Cardiac fibroblast (primary cell): ENCODE results near the gene RERE.

Experiments
- DNase-seq, 2 donors: peaks; one replicate each; pipeline versions ENCODE4 v3.0.0 to v3.0.0-alpha.2; 2010; ENCODE audit warnings: low read depth in 2 of 2
- H3K4me3 ChIP-seq, 2 donors: replicated peaks in 1 of 2; 1 replicate in 1 of 2; 2 replicates in 1 of 2; pipeline ENCODE4 v1.5.1; 2011; ENCODE audit warnings: low read depth in 2 of 2, low read length in 2 of 2, mild to moderate bottlenecking in 2 of 2, moderate library complexity in 1 of 2
- TF ChIP-seq, protein P1 (sequence below): IDR thresholded peaks from one replicate; pipeline ENCODE4 v1.5.1; 2011; ENCODE audit warnings: low read depth, mild to moderate bottlenecking, low read length, inconsistent platforms

The RERE gene

DNA sequence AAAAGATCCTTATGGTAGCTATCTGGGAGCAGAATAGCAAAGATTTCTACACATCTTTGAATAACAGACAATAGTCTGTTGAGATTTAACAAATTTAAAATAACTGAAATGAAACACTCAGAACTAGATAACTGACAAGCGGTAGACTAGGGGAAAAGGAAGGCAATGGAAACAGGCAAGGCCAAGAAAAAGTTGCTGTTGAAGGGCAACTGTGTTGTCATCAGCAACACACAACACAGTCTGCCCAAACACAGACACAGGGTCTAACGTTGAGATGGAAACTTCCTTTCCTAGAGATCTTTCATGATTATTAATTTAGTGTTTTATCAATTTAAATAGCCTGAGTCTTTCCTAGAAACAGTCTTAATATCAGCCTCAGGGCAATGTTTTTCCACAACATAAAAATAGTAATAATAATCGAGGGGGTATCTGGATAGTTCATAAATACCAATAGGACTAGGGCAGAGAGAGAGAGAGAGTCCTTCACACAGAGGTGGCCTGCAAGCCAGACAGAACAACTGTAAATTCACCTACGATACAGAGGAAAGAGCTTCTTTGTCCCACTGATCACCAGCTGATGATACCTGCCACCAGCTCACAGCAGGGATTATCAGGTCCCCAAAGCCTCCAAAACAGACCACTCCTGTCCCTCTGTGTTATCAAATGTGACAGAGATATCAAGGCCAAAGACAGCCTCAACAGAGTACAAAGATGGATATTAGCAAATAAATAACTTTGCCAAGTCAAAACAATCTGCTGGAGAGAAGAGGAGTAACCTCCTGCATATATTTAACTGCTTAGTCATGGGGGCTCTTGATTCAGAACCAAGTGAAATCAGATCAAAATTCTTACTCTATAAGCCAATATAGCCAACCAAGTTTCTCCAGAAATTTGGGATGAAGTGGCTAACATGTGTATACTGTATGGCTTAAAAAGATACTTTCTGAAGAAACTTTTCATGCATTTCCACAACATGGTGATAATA is 254.3 kb downstream of the RERE start:
- TF ChIP-seq, protein P1, sequence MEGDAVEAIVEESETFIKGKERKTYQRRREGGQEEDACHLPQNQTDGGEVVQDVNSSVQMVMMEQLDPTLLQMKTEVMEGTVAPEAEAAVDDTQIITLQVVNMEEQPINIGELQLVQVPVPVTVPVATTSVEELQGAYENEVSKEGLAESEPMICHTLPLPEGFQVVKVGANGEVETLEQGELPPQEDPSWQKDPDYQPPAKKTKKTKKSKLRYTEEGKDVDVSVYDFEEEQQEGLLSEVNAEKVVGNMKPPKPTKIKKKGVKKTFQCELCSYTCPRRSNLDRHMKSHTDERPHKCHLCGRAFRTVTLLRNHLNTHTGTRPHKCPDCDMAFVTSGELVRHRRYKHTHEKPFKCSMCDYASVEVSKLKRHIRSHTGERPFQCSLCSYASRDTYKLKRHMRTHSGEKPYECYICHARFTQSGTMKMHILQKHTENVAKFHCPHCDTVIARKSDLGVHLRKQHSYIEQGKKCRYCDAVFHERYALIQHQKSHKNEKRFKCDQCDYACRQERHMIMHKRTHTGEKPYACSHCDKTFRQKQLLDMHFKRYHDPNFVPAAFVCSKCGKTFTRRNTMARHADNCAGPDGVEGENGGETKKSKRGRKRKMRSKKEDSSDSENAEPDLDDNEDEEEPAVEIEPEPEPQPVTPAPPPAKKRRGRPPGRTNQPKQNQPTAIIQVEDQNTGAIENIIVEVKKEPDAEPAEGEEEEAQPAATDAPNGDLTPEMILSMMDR: no peak
- DNase-seq: peak; percentile 56 to 62
- no peak overlapping the region for H3K4me3 ChIP-seq

DNA sequence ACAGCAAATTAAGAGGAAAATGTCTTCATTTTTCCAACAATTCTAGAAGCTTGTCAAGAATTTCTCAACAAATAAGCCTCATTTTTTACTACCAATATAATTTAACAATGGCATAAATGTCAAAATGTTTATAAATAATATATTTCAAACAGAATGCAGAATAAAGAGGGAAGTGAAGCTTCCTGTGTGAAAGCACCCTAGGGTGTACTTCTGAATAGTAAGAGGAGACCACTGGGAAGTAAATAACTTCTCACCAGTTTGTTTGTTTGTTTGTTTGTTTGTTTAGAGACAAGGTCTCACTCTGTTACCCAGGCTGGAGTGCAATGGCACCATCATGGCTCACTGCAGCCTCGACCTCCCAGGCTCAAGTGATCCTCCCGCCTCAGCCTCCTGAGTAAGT is 255.2 kb downstream of the RERE start:
- no peak overlapping the region for H3K4me3 ChIP-seq
- no peak for DNase-seq
- TF ChIP-seq, protein P1: no peak

DNA sequence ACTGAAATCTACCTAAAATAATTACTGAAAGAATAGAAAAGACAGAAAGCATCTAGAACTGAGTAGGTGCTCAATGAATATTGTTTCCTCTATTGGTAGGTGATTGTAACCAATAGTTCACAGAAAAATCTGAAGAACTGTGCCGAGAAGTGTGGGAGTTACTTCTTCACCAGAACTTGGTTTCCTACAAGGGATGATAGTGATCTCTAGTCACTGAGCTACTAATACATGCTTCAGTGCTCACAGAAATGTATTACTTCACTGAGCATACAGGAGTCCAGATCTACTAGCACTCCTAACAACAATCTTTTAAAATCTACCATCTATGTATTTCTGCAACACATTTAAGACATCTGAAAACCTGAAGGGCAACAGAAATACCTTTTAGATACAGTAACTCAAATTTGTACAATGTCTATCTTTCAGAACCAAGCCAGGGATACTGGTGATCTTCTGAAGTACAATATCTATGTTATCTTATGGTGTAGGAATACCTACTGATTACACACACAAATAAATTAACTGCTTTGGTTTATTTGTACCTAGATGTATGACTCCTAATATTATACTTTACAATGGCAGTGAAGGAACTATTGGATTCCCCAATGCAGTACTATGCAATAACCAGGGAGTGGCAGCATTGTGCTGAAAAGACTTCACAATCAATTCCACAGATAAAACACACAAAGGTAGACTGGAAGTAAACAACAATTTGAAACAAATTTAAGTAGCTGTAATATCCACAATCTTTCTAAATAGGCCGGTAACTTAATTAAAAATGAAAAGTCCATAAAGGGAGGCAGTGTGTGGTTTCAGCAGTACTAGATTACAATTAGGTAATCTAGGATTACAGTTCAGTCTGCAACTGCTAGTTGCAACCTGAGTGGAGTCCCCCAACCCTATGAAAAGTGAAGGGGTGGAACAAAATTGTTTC is 256.6 kb downstream of the RERE start:
- no peak overlapping the region for H3K4me3 ChIP-seq
- DNase-seq: peak; percentile 68 to 69
- TF ChIP-seq, protein P1: peak; percentile 84

DNA sequence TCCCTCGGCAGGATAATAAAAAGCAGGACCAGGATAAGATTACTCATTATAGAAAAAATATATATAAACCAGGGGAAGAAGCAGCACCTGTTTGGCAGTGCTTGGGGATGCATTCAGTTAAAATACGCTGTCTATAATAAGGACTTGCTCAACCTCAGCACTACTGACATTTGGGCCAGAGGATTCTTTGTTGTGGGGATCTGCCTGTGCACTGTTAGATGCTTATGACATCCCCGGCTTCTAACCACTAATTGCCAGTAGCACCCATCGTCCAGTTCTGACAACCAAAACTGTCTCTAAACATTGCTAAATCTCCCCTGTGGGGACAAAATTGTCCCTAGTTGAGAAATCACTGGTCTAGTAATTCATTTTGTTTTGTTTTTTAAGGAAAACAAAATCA is 257.4 kb downstream of the RERE start:
- no peak overlapping the region for H3K4me3 ChIP-seq
- TF ChIP-seq, protein P1: no peak
- no peak for DNase-seq

DNA sequence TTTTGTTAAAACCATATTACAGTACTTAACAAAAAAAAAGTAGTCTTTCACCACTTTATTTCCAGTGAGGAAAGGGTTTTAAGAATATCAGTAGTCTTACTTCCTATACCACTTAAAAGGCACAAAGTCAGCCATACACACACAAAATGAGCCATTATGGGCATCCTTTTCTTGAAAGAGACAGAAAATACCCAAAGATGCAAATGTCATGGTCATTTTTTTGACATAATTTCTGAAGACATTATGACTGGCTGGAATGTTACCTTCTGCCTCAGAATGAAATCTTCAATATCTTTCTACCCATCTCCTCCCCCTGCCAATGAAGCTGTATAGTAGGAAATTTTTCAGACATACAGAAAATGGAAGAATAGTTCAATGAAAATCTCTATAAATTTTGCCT is 261.9 kb downstream of the RERE start:
- no peak overlapping the region for H3K4me3 ChIP-seq
- DNase-seq: no peak
- TF ChIP-seq, protein P1: no peak

DNA sequence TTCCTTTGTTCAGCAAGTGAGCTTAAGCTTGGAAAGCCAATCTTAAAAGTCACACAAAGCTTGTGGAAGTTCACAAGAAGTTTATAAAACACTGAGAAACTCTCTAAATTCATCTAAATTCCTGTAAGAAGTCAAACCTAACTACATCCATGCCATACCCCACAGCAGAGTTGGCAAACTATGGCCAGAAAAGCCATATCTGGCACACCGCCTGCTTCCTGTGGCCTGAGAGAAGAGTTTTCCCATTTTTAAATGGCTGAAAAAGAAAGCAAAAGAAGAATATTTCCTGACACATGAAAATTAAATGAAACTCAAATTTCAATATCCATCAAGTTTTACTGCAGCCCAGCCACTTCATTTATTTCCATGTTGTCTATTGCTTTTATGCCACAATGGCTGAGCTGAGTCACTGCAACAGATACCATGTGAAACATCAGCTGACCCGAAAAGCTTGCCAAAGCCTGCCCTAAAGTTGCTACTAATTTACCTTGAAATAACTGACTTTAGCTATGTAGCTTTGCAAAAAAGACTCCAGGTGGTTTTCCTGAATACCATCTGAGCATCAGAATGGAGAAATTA is 262.4 kb downstream of the RERE start:
- peak; percentile 57 to 59 for DNase-seq
- TF ChIP-seq, protein P1: no peak
- no peak overlapping the region for H3K4me3 ChIP-seq
